HAP-1 (cell line): Measurements from ENCODE around the gene ABHD12.

Experiments used
- DNase-seq, 2 experiments: peaks; one replicate each; pipeline ENCODE4 v3.0.0-alpha.2; 2016 to 2020; ENCODE audit warnings: low spot score in 2 of 2
- H3K27me3 ChIP-seq: fragments of 250-450 bp; sonication (Bioruptor Pico); 2 replicates; pipeline ENCODE4 v1.5.1; 2020; ENCODE audit warnings: low read depth, mild to moderate bottlenecking, moderate library complexity
- H3K36me3 ChIP-seq: fragments of 250-450 bp; sonication (Bioruptor Pico); replicated peaks from 2 replicates; pipeline ENCODE4 v1.5.1; 2020; ENCODE audit warnings: mild to moderate bottlenecking
- H3K4me1 ChIP-seq: fragments of 250-450 bp; sonication (Bioruptor Pico); 2 replicates; pipeline ENCODE4 v1.5.1; 2020; ENCODE audit warnings: mild to moderate bottlenecking
- H3K4me3 ChIP-seq: fragments of 250-450 bp; sonication (Bioruptor Pico); 2 replicates; pipeline ENCODE4 v1.5.1; 2020; ENCODE audit warnings: mild to moderate bottlenecking, moderate library complexity
- H3K9me3 ChIP-seq: fragments of 250-450 bp; sonication (Bioruptor Pico); 2 replicates; pipeline ENCODE4 v1.5.1; 2020; ENCODE audit warnings: mild to moderate bottlenecking, moderate library complexity
- in situ Hi-C: fragments of 300-500 bp; cut with MboI; formaldehyde crosslinking; loops from 3 replicates; pipeline ENCODE4 v1.14.3; 2020; ENCODE audit warnings: low sequenced_read_pairs, inconsistent platforms, mixed read lengths

Gene ABHD12

DNA sequence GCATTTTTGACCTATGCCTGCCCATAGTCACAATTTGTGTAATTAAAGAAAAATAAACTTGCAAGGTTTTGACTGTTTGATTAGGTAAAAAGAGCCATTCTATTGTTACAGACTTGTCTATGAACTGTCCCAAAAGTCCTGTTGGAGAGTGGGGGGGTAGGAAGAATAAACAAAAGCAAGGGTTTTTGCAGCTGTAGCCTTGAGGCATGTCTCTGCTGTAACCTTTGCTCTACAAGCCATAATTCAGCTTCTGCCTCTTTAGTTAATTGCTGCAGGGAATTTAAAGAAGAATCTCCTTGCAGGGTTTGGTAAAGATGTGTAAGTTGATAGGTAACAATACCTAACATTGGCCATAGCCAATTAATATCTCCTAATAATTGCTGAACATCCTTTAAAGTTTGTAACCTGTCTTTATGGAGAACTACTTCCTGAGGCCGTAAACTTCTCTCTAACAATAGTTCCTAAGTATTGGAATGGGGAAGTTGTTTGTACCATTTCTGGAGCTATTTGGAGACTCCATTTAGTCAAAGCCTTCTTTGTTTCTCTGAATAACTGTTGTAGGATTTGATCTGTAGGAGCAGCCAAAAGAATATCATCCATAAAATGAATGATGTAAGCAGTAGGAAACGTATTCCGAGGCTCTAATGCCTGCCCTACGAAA lies 7.9 kb upstream of the ABHD12 start:
- Histone ChIP-seq H3K9me3 (no peaks in the 10 kb centered on the region; the same call in 1 of the 2 replicates), H3K27me3 (no peaks in the 10 kb centered on the region), H3K4me3 (no peak overlapping the region), H3K36me3 (no peaks in the 10 kb centered on the region), H3K4me1 (peaks cover 20% of the 10 kb centered on the region)
- peak; percentile 41 to 52 for DNase-seq
- in situ Hi-C loops = loop anchor here (5.0 kb wide), 1 partner anchor 106 kb away; no protein-coding TSS in a partner anchor

DNA sequence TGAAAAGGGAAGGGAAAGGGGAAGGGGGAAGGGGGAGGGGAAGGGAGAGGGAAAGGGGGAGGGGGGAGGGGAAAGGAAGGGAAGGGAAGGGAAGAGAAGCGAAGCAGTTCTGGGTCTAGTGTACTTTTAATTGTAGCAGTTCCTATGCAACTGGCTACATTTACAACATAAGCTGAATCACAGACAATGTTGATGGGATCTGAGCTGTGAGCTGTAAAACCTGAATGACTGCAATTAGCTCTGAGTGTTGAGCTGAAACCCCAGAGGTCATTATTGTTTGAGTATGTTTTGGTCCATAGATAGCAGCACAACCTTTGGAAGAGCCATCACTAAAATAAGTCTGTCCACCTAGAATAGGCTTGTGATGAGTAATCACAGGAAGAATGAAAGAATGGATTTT lies 7.2 kb upstream of the ABHD12 start:
- Histone ChIP-seq H3K4me3 (no peak overlapping the region), H3K36me3 (no peaks in the 10 kb centered on the region), H3K9me3 (no peaks in the 10 kb centered on the region; the same call in 1 of the 2 replicates), H3K4me1 (peaks cover 20% of the 10 kb centered on the region), H3K27me3 (no peaks in the 10 kb centered on the region)
- DNase-seq = peak in 1 of 2 experiments; percentile 26
- in situ Hi-C loops = loop anchor here (5.0 kb wide), 1 partner anchor 106 kb away; no protein-coding TSS in a partner anchor

DNA sequence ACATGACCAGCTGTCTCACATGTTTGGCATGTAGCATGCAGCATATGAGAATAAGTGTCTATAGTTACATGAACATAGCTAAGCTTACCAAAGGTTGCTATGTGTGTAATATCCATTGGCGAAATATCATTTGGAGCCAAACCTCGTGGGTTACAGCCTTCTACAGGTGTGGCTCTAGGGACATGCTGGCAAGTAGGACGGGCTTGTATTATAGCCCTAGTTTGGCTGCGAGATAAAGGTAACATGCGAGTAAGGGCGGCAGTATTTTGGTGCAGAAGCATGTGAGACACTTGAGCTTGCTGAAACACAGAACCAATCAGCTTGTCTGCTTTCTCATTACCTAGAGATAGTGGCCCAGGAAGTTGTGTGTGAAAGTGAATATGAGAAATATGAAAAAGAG lies 6.5 kb upstream of the ABHD12 start:
- Histone ChIP-seq H3K4me1 (peaks cover 20% of the 10 kb centered on the region), H3K36me3 (no peaks in the 10 kb centered on the region), H3K4me3 (no peak overlapping the region), H3K27me3 (no peaks in the 10 kb centered on the region), H3K9me3 (no peaks in the 10 kb centered on the region; the same call in 1 of the 2 replicates)
- no peak for DNase-seq
- in situ Hi-C loops = loop anchor here (5.0 kb wide), 1 partner anchor 105 kb away; no protein-coding TSS in a partner anchor

DNA sequence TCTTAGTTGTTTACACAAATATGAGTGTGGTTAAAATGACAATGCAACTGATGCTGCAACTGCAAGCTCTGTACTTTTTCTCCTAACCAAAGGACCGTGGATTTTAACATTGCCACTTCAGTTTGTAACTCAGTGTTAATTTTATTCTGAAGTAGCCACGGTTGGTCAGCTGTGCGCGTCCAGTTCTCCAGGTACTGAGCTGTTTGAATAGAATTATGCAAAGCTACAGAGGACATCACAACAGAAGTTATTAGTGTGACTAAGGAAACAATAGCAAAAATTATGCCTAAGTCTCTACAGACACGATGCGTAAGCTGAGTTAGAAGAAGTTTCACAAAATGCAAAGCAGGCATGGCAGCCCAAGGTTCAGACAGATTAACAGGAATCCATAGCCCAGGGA lies 4.4 kb upstream of the ABHD12 start:
- no peaks in the 10 kb centered on the region for H3K36me3 ChIP-seq
- peaks cover 24% of the 10 kb centered on the region for H3K4me1 ChIP-seq
- no peaks in the 10 kb centered on the region; the same call in 1 of the 2 replicates for H3K9me3 ChIP-seq
- DNase-seq = no peak
- H3K27me3 ChIP-seq = no peaks in the 10 kb centered on the region
- in situ Hi-C loops = loop anchor here (5.0 kb wide), 1 partner anchor 103 kb away; no protein-coding TSS in a partner anchor
- no peak overlapping the region for H3K4me3 ChIP-seq

DNA sequence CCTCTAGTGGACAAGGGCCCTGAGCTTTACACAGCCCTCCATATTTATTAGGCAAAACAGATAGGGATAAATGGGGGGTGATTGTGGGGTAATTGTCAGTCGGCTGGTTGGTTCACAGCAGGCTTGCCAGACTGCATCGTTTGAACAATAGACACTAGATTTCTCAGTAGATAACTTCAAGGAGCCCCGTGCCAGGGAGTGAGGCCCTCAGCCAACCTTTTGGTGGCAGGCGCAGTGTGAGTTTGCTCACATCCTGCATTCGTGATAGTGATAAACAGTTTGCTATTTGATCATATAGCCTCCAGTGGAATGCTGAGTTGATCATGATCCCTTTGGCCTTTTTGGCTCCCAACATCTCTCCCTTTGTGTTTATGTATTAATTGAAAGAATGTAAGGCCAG lies 3.6 kb upstream of the ABHD12 start:
- H3K27me3 ChIP-seq = no peaks in the 10 kb centered on the region
- DNase-seq = no peak
- no peaks in the 10 kb centered on the region; the same call in 1 of the 2 replicates for H3K9me3 ChIP-seq
- no peaks in the 10 kb centered on the region for H3K36me3 ChIP-seq
- in situ Hi-C loops = no loop called here
- peaks cover 24% of the 10 kb centered on the region for H3K4me1 ChIP-seq
- H3K4me3 ChIP-seq = no peak overlapping the region

DNA sequence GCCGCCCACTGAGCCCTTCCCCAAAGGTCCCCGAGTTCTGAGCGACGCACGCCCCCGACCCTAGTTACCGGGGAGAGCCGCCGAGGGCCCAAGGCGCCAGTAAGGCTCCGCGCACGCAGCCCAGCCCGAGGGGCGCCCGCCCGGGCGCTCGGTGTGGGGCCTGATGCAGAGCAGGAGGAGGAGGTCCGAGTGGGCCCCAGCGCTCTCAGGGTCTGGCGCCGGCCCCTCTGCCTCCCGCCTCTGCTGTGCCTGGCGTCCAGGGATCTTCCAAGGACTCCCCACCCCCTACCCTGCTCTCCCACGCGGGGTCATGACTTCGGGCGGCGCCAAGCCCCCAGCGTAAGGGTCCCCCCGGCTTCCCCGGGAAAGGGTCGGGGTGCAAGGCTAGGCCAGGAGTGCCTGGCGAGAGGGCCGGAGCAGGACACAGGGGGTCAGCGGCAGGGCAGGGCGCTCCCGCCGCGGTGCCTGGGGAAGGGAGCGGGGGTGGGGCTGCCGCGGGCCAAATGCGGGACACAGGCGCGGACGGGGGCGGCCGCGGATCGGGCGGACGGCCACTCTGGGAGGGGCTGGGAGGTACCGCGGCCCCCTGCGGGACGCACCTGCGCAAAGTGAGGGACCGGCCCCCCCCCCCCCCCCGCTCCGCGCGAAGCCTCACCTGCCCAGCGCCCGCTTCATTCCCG lies 637 bp downstream of the ABHD12 start:
- no peaks in the 10 kb centered on the region for H3K9me3 ChIP-seq
- H3K4me1 ChIP-seq = peaks cover 4% of the 10 kb centered on the region
- peak in 1 of 2 experiments; percentile 52 for DNase-seq
- no peaks in the 10 kb centered on the region; the same call in 1 of the 2 replicates for H3K36me3 ChIP-seq
- peak overlapping the region; percentile 94 for H3K4me3 ChIP-seq
- in situ Hi-C loops = loop anchor here (5.0 to 10.0 kb wide), 2 partner anchors 38 to 65 kb away; no protein-coding TSS in a partner anchor
- no peaks in the 10 kb centered on the region for H3K27me3 ChIP-seq

DNA sequence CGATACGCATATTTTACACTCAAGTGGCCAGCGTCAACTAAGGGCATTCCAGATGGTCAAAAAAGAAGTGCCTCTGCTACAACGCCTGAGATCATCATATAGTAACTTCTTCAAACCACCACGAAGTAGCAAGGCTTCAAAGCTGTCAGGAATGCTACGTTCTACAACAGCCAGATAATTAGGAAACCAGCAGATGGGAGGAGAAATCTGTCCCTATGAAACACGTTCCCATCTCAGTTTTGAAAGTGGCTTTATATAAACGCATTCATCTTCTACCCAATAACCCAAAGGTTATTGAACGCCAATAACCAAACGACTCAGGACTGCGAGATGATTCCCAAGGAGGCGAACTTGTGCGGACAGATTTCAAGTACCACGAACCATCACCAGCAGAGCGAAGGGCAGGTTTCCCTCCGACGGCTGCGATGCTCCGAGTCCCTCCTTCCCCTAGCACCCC lies 1.2 kb downstream of the ABHD12 start:
- Histone ChIP-seq H3K36me3 (peaks cover 3% of the 10 kb centered on the region; the same call in 1 of the 2 replicates), H3K4me1 (peaks cover 4% of the 10 kb centered on the region), H3K4me3 (peak overlapping the region; percentile 94), H3K27me3 (no peaks in the 10 kb centered on the region), H3K9me3 (no peaks in the 10 kb centered on the region)
- in situ Hi-C loops = loop anchor here (5.0 to 10.0 kb wide), 2 partner anchors 37 to 65 kb away; no protein-coding TSS in a partner anchor
- peak in 1 of 2 experiments; percentile 30 for DNase-seq

DNA sequence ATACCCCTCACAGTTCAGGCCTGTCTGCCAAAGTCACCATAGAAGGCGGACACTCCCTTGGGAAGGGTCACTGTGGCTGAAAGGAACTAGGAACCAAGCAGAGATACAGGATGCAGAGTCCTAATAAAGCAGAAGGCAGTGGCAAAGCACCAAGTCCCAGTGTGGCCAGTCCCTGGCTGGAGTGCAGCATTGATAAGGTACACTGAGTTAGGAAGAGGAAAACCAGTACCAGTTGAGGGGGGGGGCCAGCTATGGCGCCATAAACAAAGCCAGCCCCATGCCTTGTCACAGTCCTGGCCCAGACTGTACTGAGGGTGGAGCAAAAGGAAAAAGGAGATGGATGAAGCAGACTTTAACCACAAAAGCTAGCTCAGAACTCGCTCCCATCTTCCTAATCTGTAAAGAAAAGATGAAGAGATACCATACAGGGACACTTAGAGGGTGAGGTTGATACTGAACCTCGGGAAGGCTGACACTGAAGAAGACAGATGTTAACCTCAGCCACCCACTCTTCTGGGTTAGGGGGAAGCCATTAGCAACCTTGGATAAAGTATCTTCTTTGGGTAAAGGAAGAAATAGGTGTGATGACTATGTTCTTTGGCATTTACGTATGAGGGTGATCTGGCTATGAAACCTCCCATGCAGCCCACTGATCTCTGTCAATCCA lies 7.8 kb downstream of the ABHD12 start:
- H3K9me3 ChIP-seq = no peaks in the 10 kb centered on the region; the same call in 1 of the 2 replicates
- in situ Hi-C loops = loop anchor here (10.0 kb wide), 1 partner anchor 58 kb away; no protein-coding TSS in a partner anchor
- no peak overlapping the region for H3K4me3 ChIP-seq
- no peak for DNase-seq
- H3K36me3 ChIP-seq = peaks cover 7% of the 10 kb centered on the region
- no peaks in the 10 kb centered on the region for H3K4me1 ChIP-seq
- H3K27me3 ChIP-seq = no peaks in the 10 kb centered on the region

DNA sequence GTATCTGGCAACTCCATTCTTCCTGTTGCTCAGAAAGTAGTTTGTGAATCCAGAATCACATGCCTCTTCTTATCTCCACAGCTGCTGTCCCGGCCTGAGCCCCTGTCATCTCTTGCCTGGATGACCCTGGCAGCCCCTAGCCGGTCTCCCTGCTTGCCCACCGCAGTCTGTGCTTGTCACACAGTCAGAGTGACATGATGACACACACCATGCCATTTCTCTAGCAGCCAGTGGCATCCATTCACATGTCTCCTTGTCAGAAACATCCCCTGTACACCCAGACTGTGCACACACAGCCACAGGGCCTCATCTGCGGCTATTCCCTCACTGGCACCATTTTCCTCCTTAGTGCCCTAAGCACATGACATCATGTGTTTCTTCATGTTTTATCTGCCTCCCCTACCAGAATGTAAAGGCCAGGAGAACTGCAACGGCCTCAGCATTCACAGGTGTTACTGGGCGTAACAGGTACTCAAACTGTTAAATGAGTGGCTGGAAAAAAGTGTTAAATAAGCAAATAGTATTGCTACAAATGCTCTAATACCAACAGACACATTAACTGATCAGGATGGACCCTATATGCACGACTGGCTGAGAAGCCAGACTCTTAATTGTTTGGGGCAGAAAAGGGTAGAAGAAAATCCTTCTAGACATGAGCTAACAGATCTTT lies 9.6 kb downstream of the ABHD12 start:
- no peaks in the 10 kb centered on the region for H3K27me3 ChIP-seq
- no peak for DNase-seq
- H3K36me3 ChIP-seq = peaks cover 7% of the 10 kb centered on the region
- H3K4me1 ChIP-seq = no peaks in the 10 kb centered on the region
- no peaks in the 10 kb centered on the region; the same call in 1 of the 2 replicates for H3K9me3 ChIP-seq
- in situ Hi-C loops = loop anchor here (10.0 kb wide), 1 partner anchor 56 kb away; no protein-coding TSS in a partner anchor
- no peak overlapping the region for H3K4me3 ChIP-seq

DNA sequence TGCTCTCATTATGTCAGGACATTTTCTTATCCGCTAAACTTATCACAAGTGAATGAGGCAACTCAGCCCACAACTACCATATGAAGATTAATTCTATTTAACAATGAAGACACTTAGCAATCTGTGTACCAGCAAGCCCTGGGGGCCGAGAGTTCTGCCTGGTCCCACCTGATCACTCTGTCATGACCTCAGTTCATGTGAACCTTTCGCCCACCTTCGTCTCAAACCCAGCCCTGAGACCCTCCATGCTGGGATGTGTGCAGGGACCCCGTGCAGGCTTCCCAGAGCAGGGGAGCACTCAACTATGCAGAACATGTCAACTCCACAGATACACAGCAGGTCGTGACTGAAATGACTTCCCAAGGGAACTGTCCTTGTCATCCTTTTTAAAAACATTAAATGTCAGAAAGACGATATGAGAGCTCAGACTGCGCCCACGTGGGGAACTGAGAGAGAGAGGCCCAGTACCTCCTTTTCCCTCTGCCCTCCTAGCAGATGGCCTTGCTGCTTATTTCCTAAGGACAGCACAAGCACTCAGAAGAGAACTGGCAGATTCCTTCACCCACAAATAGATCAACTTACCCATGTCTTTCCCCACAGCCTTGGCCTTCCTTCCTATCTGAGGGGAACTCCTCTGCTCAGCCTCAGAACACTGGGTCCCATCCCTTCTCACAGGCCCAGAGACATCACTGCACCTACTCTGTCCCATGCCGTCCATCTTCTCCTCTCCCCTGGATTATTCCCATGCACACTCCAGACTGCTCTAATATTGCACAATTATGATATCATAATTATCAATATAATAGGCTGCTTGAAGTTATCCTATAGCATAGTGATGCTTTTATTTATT lies 11.5 kb downstream of the ABHD12 start:
- DNase-seq = no peak
- Histone ChIP-seq H3K4me3 (no peak overlapping the region), H3K9me3 (no peaks in the 10 kb centered on the region; the same call in 1 of the 2 replicates), H3K27me3 (no peaks in the 10 kb centered on the region), H3K4me1 (no peaks in the 10 kb centered on the region), H3K36me3 (peaks cover 4% of the 10 kb centered on the region)
- in situ Hi-C loops = no loop called here

DNA sequence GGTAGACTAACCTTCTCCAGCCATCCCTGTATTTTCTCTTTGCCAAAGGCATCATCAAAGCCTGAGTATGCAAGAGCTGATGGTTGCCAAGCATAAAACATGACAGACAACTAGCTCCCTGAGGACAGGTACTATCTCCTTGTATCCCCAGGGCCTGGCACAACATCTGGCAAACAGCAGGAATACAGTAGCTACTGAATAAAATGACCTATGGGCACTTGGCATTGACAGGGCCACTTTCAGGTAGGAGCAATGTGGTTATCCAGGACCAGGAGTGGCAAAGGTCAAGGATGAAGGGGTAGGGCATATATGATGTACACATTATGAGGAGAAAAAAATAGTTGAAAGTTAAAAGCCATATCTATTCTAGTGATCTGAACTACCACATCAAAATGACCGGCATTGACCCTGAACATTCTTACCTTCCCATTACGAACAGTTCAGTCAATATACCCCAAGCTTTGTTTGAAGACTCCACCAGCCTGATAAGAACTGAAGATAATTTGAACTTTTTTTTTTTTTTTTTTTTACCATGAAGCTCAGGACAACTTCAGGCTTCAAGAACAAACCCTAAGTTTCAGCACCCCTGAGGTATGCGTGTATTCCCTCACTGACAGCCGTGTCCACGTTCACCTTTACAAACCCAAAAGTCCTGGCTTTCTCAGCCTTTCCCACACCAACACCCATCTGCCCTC lies 12.3 kb downstream of the ABHD12 start:
- no peak overlapping the region for H3K4me3 ChIP-seq

DNA sequence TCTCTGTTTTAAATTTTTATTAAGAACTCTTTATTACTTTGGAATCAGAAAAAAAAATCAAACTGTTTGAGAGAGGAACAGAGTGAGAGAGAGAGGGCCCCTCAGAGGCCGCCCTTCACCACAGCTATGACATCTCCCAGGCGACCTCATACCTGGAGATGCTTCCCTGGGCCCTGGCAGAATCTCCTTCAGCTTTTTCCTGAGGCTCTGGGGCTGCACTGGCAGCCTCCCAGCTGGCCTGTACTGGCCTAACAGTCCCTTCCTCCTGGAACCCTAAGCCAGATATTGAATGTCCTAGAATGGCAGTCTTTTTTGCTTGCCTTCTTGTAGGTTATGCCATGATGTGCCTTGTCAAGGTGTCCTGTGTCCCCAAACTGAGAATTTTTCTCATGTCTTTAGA lies 13.7 kb downstream of the ABHD12 start:
- DNase-seq = no peak
- Histone ChIP-seq H3K4me1 (no peaks in the 10 kb centered on the region), H3K9me3 (no peaks in the 10 kb centered on the region), H3K4me3 (no peak overlapping the region), H3K27me3 (no peaks in the 10 kb centered on the region), H3K36me3 (peaks cover 4% of the 10 kb centered on the region)
- in situ Hi-C loops = no loop called here

More for the DNA sequence above, 12.3 kb downstream of the ABHD12 start:
- peaks cover 4% of the 10 kb centered on the region for H3K36me3 ChIP-seq
- no peaks in the 10 kb centered on the region for H3K27me3 ChIP-seq
- in situ Hi-C loops = no loop called here
- H3K4me1 ChIP-seq = no peaks in the 10 kb centered on the region
- no peaks in the 10 kb centered on the region; the same call in 1 of the 2 replicates for H3K9me3 ChIP-seq
- DNase-seq = no peak
